Fibroblast of pulmonary artery (primary cell): ENCODE measurements around the gene SLC39A3.

Source experiments
- DNase-seq: peaks from one replicate; pipeline ENCODE4 v3.0.0-alpha.2; 2010; ENCODE audit warnings: low read depth
- H3K4me3 ChIP-seq: replicated peaks from 2 replicates; pipeline ENCODE4 v1.5.1; 2011; ENCODE audit warnings: low read depth, mild to moderate bottlenecking, control low read depth, low read length, moderate library complexity
- CTCF ChIP-seq: IDR thresholded peaks from 2 replicates; pipeline ENCODE4 v1.5.1; 2011; ENCODE audit warnings: mild to moderate bottlenecking, control low read depth, low read length, inconsistent platforms; ENCODE audit errors: missing control alignments

The SLC39A3 gene

GRCh38 chr19:2739602-2740313 is at the start of gene SLC39A3:
TSS of gene SLC39A3 (minus strand) at chr19:2740017. CDS start at chr19:2737257, 2,760 bp downstream.
- peak within 1 kb of the TSS; percentile 90 for H3K4me3 ChIP-seq
- TF ChIP-seq CTCF = peak; percentile 21
- DNase-seq = peak; percentile 99

GRCh38 chr19:2788237-2788636 is 48.4 kb upstream of the SLC39A3 start:
- no peak for TF ChIP-seq CTCF
- DNase-seq = no peak
- no peak overlapping the region for H3K4me3 ChIP-seq

- DNase-seq = no peak
- TF ChIP-seq CTCF = no peak
- H3K4me3 ChIP-seq = no peak overlapping the region
Measured at GRCh38 chr19:2787115-2787514, 47.3 kb upstream of the SLC39A3 start.

- DNase-seq = peak; percentile 99
- TF ChIP-seq CTCF = no peak
- peak within 1 kb of the TSS; percentile 88 for H3K4me3 ChIP-seq
Measured at GRCh38 chr19:2785244-2785997, 45.6 kb upstream of the SLC39A3 start, which contains the start of gene THOP1. TSS of gene THOP1 (plus strand) at chr19:2785503. CDS start at chr19:2785663, 160 bp downstream.

GRCh38 chr19:2783781-2784145 is 43.9 kb upstream of the SLC39A3 start:
- H3K4me3 ChIP-seq = peak overlapping the region; percentile 98
- TF ChIP-seq CTCF = no peak
- no peak for DNase-seq

- peak within 1 kb of the TSS; percentile 98 for H3K4me3 ChIP-seq
- peak; percentile 39 for TF ChIP-seq CTCF
- DNase-seq = peak; percentile 99
Measured at GRCh38 chr19:2782936-2783780, 43.3 kb upstream of the SLC39A3 start, which contains the start of gene SGTA. TSS of gene SGTA (minus strand) at chr19:2783273. CDS start at chr19:2769068, 14,205 bp downstream.
